ENCODE data around the gene LTB4R. TPM values are rescaled to one million over a fixed set of nuclear protein-coding genes. Genes with fewer than 3 reads are reported as not detected.
A peak's percentile ranks its signal among the peaks of the same experiment; 100 is the strongest.
"Not testable (repeated sequence)": the region's sequence is repeated elsewhere in the genome, so short reads cannot be mapped to it uniquely, and the experiment has no call there.

LTB4R gene
- total RNA-seq, 1 experiment from 2014 or later, result 29.6 TPM

GRCh38 chr14:24327914-24328313, 16.6 kb downstream of the LTB4R start:
- H3K9me3 ChIP-seq (ENCODE audit: low read length); H3K27ac ChIP-seq (ENCODE audit: low read length); H3K9me2 ChIP-seq (replicated peaks; ENCODE audit: insufficient read depth, low read length); H3K9ac ChIP-seq (ENCODE audit: low read length); H3K4me3 ChIP-seq (ENCODE audit: low read length); H2AFZ ChIP-seq (ENCODE audit: low read length); DNase-seq; H3K4me2 ChIP-seq (ENCODE audit: low read depth, low read length, poor library complexity, severe bottlenecking); H3K27me3 ChIP-seq (ENCODE audit: low read length); H3K79me2 ChIP-seq (ENCODE audit: low read length); H3K36me3 ChIP-seq (ENCODE audit: insufficient read depth, low read length); H4K20me1 ChIP-seq (ENCODE audit: insufficient read depth, low read depth, low read length): not testable (repeated sequence)
- H3K4me1 ChIP-seq (ENCODE audit: low read length), result peaks cover 10% of the 10 kb centered on the region

GRCh38 chr14:24329073-24329663, 17.9 kb downstream of the LTB4R start:
- Histone ChIP-seq H3K79me2 (ENCODE audit: low read length) (no peaks in the 10 kb centered on the region), H3K4me3 (ENCODE audit: low read length) (no peak overlapping the region), H3K9ac (ENCODE audit: low read length) (no peak overlapping the region), H3K27me3 (ENCODE audit: low read length) (no peaks in the 10 kb centered on the region), H3K4me1 (ENCODE audit: low read length) (peaks cover 18% of the 10 kb centered on the region), H3K4me2 (ENCODE audit: low read depth, low read length, poor library complexity, severe bottlenecking) (no peak overlapping the region), H3K9me3 (ENCODE audit: low read length) (no peaks in the 10 kb centered on the region), H3K27ac (ENCODE audit: low read length) (no peak overlapping the region), H3K9me2 (replicated peaks; ENCODE audit: insufficient read depth, low read length) (no peaks in the 10 kb centered on the region), H2AFZ (ENCODE audit: low read length) (no peak overlapping the region), H4K20me1 (ENCODE audit: insufficient read depth, low read depth, low read length) (no peaks in the 10 kb centered on the region), H3K36me3 (ENCODE audit: insufficient read depth, low read length) (no peaks in the 10 kb centered on the region)
- DNase-seq, result no peak

- Histone ChIP-seq H3K27ac (ENCODE audit: low read length) (no peak overlapping the region), H3K36me3 (ENCODE audit: insufficient read depth, low read length) (no peaks in the 10 kb centered on the region), H3K4me2 (ENCODE audit: low read depth, low read length, poor library complexity, severe bottlenecking) (no peak overlapping the region), H2AFZ (ENCODE audit: low read length) (no peak overlapping the region), H3K9ac (ENCODE audit: low read length) (no peak overlapping the region), H3K9me3 (ENCODE audit: low read length) (no peaks in the 10 kb centered on the region), H3K27me3 (ENCODE audit: low read length) (no peaks in the 10 kb centered on the region), H3K4me3 (ENCODE audit: low read length) (no peak overlapping the region), H4K20me1 (ENCODE audit: insufficient read depth, low read depth, low read length) (no peaks in the 10 kb centered on the region), H3K4me1 (ENCODE audit: low read length) (peaks cover 18% of the 10 kb centered on the region), H3K9me2 (replicated peaks; ENCODE audit: insufficient read depth, low read length) (no peaks in the 10 kb centered on the region), H3K79me2 (ENCODE audit: low read length) (no peaks in the 10 kb centered on the region)
- no peak for DNase-seq
These were observed 18.4 kb downstream of the LTB4R start for GRCh38 chr14:24329736-24330135.

GRCh38 chr14:24330973-24331674, 19.8 kb downstream of the LTB4R start:
- Histone ChIP-seq H3K9ac (ENCODE audit: low read length) (no peak overlapping the region), H3K4me3 (ENCODE audit: low read length) (no peak overlapping the region), H4K20me1 (ENCODE audit: insufficient read depth, low read depth, low read length) (no peaks in the 10 kb centered on the region), H3K27me3 (ENCODE audit: low read length) (no peaks in the 10 kb centered on the region), H3K9me2 (replicated peaks; ENCODE audit: insufficient read depth, low read length) (no peaks in the 10 kb centered on the region), H3K9me3 (ENCODE audit: low read length) (no peaks in the 10 kb centered on the region), H3K79me2 (ENCODE audit: low read length) (no peaks in the 10 kb centered on the region), H3K4me1 (ENCODE audit: low read length) (peaks cover 18% of the 10 kb centered on the region), H3K4me2 (ENCODE audit: low read depth, low read length, poor library complexity, severe bottlenecking) (no peak overlapping the region), H3K27ac (ENCODE audit: low read length) (no peak overlapping the region), H3K36me3 (ENCODE audit: insufficient read depth, low read length) (no peaks in the 10 kb centered on the region), H2AFZ (ENCODE audit: low read length) (no peak overlapping the region)
- no peak for DNase-seq

- Histone ChIP-seq H3K27ac (ENCODE audit: low read length) (no peak overlapping the region), H3K27me3 (ENCODE audit: low read length) (no peaks in the 10 kb centered on the region), H3K4me3 (ENCODE audit: low read length) (no peak overlapping the region), H3K36me3 (ENCODE audit: insufficient read depth, low read length) (no peaks in the 10 kb centered on the region), H3K9me2 (replicated peaks; ENCODE audit: insufficient read depth, low read length) (no peaks in the 10 kb centered on the region), H3K79me2 (ENCODE audit: low read length) (no peaks in the 10 kb centered on the region), H3K4me2 (ENCODE audit: low read depth, low read length, poor library complexity, severe bottlenecking) (peak overlapping the region; percentile 58), H2AFZ (ENCODE audit: low read length) (no peak overlapping the region), H4K20me1 (ENCODE audit: insufficient read depth, low read depth, low read length) (no peaks in the 10 kb centered on the region), H3K9me3 (ENCODE audit: low read length) (no peaks in the 10 kb centered on the region), H3K4me1 (ENCODE audit: low read length) (peaks cover 18% of the 10 kb centered on the region), H3K9ac (ENCODE audit: low read length) (no peak overlapping the region)
- no peak for DNase-seq
These were observed 20.5 kb downstream of the LTB4R start for GRCh38 chr14:24331731-24332267.

- peak overlapping the region; percentile 58 for H3K4me2 ChIP-seq (ENCODE audit: low read depth, low read length, poor library complexity, severe bottlenecking)
- no peaks in the 10 kb centered on the region for H3K27me3 ChIP-seq (ENCODE audit: low read length)
- no peaks in the 10 kb centered on the region for H4K20me1 ChIP-seq (ENCODE audit: insufficient read depth, low read depth, low read length)
- peaks cover 18% of the 10 kb centered on the region for H3K4me1 ChIP-seq (ENCODE audit: low read length)
- no peaks in the 10 kb centered on the region for H3K79me2 ChIP-seq (ENCODE audit: low read length)
- no peaks in the 10 kb centered on the region for H3K9me2 ChIP-seq (replicated peaks; ENCODE audit: insufficient read depth, low read length)
- DNase-seq, result peak; percentile 97
- no peaks in the 10 kb centered on the region for H3K9me3 ChIP-seq (ENCODE audit: low read length)
- peak overlapping the region; percentile 39; the same call in 1 of the 2 replicates for H3K4me3 ChIP-seq (ENCODE audit: low read length)
- H3K27ac ChIP-seq (ENCODE audit: low read length), result no peak overlapping the region
- H3K36me3 ChIP-seq (ENCODE audit: insufficient read depth, low read length), result no peaks in the 10 kb centered on the region
- H3K9ac ChIP-seq (ENCODE audit: low read length), result 0 out of 2 replicates have a peak overlapping the region, but pooled peaks have one; percentile 16
- H2AFZ ChIP-seq (ENCODE audit: low read length), result peak overlapping the region; percentile 40; the same call in 1 of the 2 replicates
These were observed 21.1 kb downstream of the LTB4R start for GRCh38 chr14:24332268-24332993.

- DNase-seq, result no peak
- Histone ChIP-seq H3K27me3 (ENCODE audit: low read length) (no peaks in the 10 kb centered on the region), H3K4me1 (ENCODE audit: low read length) (peaks cover 24% of the 10 kb centered on the region), H4K20me1 (ENCODE audit: insufficient read depth, low read depth, low read length) (no peaks in the 10 kb centered on the region), H3K9me2 (replicated peaks; ENCODE audit: insufficient read depth, low read length) (no peaks in the 10 kb centered on the region), H3K36me3 (ENCODE audit: insufficient read depth, low read length) (no peaks in the 10 kb centered on the region), H3K79me2 (ENCODE audit: low read length) (no peaks in the 10 kb centered on the region), H2AFZ (ENCODE audit: low read length) (no peak within 1 kb of the TSS; the same call in 1 of the 2 replicates), H3K9ac (ENCODE audit: low read length) (peak within 1 kb of the TSS; percentile 40; the same call in 1 of the 2 replicates), H3K4me3 (ENCODE audit: low read length) (peak within 1 kb of the TSS; percentile 16; the same call in 1 of the 2 replicates), H3K9me3 (ENCODE audit: low read length) (no peaks in the 10 kb centered on the region), H3K27ac (ENCODE audit: low read length) (no peak within 1 kb of the TSS), H3K4me2 (ENCODE audit: low read depth, low read length, poor library complexity, severe bottlenecking) (peak within 1 kb of the TSS; percentile 54)
These were observed 23.4 kb downstream of the LTB4R start, which contains the start of gene ADCY4 for GRCh38 chr14:24334431-24335291. Gene ADCY4, minus strand, starts transcription at chr14:24335071. Its CDS starts 419 bp downstream, at chr14:24334652.

All from Karpas-422 (cell line).